Measurements from ENCODE around the gene NR5A1.
A peak's percentile ranks its signal among the peaks of the same experiment; 100 is the strongest.

NR5A1 gene

GRCh38 chr9:124506931-124507879 lies at the start of gene NR5A1:
TSS of gene NR5A1 (minus strand) at chr9:124507399. CDS start at chr9:124503395, 4,004 bp downstream.
- no peak for DNase-seq (ENCODE audit: low read depth in 2 of 2)

GRCh38 chr9:124555043-124555442 lies 47.8 kb upstream of the NR5A1 start:
- DNase-seq (ENCODE audit: low read depth in 2 of 2), result no peak

- DNase-seq (ENCODE audit: low read depth in 2 of 2), result no peak
Observed at GRCh38 chr9:124553738-124554137, 46.5 kb upstream of the NR5A1 start.

GRCh38 chr9:124552273-124552605 lies 45.0 kb upstream of the NR5A1 start:
- no peak for DNase-seq (ENCODE audit: low read depth in 2 of 2)

- peak; percentile 4 to 12 for DNase-seq (ENCODE audit: low read depth in 2 of 2)
Observed at GRCh38 chr9:124551472-124552272, 44.5 kb upstream of the NR5A1 start.

- DNase-seq (ENCODE audit: low read depth in 2 of 2), result no peak
Observed at GRCh38 chr9:124550072-124550471, 42.9 kb upstream of the NR5A1 start.

- no peak for DNase-seq (ENCODE audit: low read depth in 2 of 2)
Observed at GRCh38 chr9:124549016-124549415, 41.8 kb upstream of the NR5A1 start.

GRCh38 chr9:124544535-124544934 lies 37.3 kb upstream of the NR5A1 start:
- DNase-seq (ENCODE audit: low read depth in 2 of 2), result no peak

GRCh38 chr9:124541824-124542223 lies 34.6 kb upstream of the NR5A1 start:
- no peak for DNase-seq (ENCODE audit: low read depth in 2 of 2)

- no peak for DNase-seq (ENCODE audit: low read depth in 2 of 2)
Observed at GRCh38 chr9:124537926-124538325, 30.7 kb upstream of the NR5A1 start.

- no peak for DNase-seq (ENCODE audit: low read depth in 2 of 2)
Observed at GRCh38 chr9:124535846-124536245, 28.6 kb upstream of the NR5A1 start.

- DNase-seq (ENCODE audit: low read depth in 2 of 2), result no peak
Observed at GRCh38 chr9:124532897-124533296, 25.7 kb upstream of the NR5A1 start.

GRCh38 chr9:124531115-124531514 lies 23.9 kb upstream of the NR5A1 start:
- no peak for DNase-seq (ENCODE audit: low read depth in 2 of 2)

- DNase-seq (ENCODE audit: low read depth in 2 of 2), result no peak
Observed at GRCh38 chr9:124530246-124530645, 23.0 kb upstream of the NR5A1 start.

- no peak for DNase-seq (ENCODE audit: low read depth in 2 of 2)
Observed at GRCh38 chr9:124527781-124528180, 20.6 kb upstream of the NR5A1 start.

- DNase-seq (ENCODE audit: low read depth in 2 of 2), result no peak
Observed at GRCh38 chr9:124526174-124526573, 19.0 kb upstream of the NR5A1 start.

GRCh38 chr9:124522121-124523098 lies 15.2 kb upstream of the NR5A1 start:
- DNase-seq (ENCODE audit: low read depth in 2 of 2), result no peak

- DNase-seq (ENCODE audit: low read depth in 2 of 2), result no peak
Observed at GRCh38 chr9:124521142-124521541, 13.9 kb upstream of the NR5A1 start.

GRCh38 chr9:124520206-124520596 lies 13.0 kb upstream of the NR5A1 start:
- no peak for DNase-seq (ENCODE audit: low read depth in 2 of 2)

GRCh38 chr9:124518116-124518515 lies 10.9 kb upstream of the NR5A1 start:
- no peak for DNase-seq (ENCODE audit: low read depth in 2 of 2)

GRCh38 chr9:124517600-124517999 lies 10.4 kb upstream of the NR5A1 start:
- no peak for DNase-seq (ENCODE audit: low read depth in 2 of 2)

GRCh38 chr9:124514874-124515273 lies 7.7 kb upstream of the NR5A1 start:
- no peak for DNase-seq (ENCODE audit: low read depth in 2 of 2)
